Keratinocyte (primary cell): ENCODE measurements around the gene DLG4. TPM values are rescaled to one million over a fixed set of nuclear protein-coding genes. Genes with fewer than 3 reads are reported as not detected.

Experiments
- DNase-seq: peaks from one replicate; pipeline ENCODE4 v3.0.0-alpha.2; 2011; ENCODE audit warnings: low read depth, missing footprints, low spot score
- FAIRE-seq: peaks from 2 replicates; lab custom pipeline; 2011; peaks lifted over from hg19 to GRCh38; lab: Jason Lieb, UNC
- H2AFZ ChIP-seq: 2 replicates; pipeline ENCODE4 v1.6.0; 2012; ENCODE audit warnings: low read length, control low read depth, inconsistent platforms; ENCODE audit not compliant: control insufficient read depth
- H3K27ac ChIP-seq: 2 replicates; pipeline ENCODE4 v1.5.1; 2011; ENCODE audit warnings: low read length; ENCODE audit not compliant: control insufficient read depth, insufficient read depth
- H3K27me3 ChIP-seq: 3 replicates; pipeline ENCODE4 v1.6.0; 2011; ENCODE audit warnings: low read length; ENCODE audit not compliant: control insufficient read depth, insufficient read depth; ENCODE audit errors: extremely low read depth
- H3K36me3 ChIP-seq, 2 experiments: 2 replicates in 1 of 2; 3 replicates in 1 of 2; pipeline ENCODE4 v1.5.1; 2011; ENCODE audit warnings: low read length in 2 of 2, mild to moderate bottlenecking in 1 of 2; ENCODE audit not compliant: control insufficient read depth in 2 of 2, insufficient read depth in 2 of 2; ENCODE audit errors: extremely low read depth in 1 of 2
- H3K4me1 ChIP-seq: 3 replicates; pipeline ENCODE4 v1.5.1; 2011; ENCODE audit warnings: low read length; ENCODE audit not compliant: control insufficient read depth, insufficient read depth; ENCODE audit errors: extremely low read depth
- H3K4me2 ChIP-seq: 3 replicates; pipeline ENCODE4 v1.6.0; 2011; ENCODE audit warnings: low read depth, low read length; ENCODE audit not compliant: control insufficient read depth, insufficient read depth; ENCODE audit errors: extremely low read depth
- H3K4me3 ChIP-seq, 3 experiments: fragments of 200-600 bp in 1 of 3; sonication (generic) in 1 of 3; 2 replicates in 2 of 3; 3 replicates in 1 of 3; pipeline ENCODE4 v1.5.1; 2011 to 2016; ENCODE audit warnings: low read length in 3 of 3, mild to moderate bottlenecking in 3 of 3, control low read depth in 2 of 3, inconsistent platforms in 1 of 3, low read depth in 1 of 3, mixed read lengths in 1 of 3, mixed run types in 1 of 3, moderate library complexity in 1 of 3; ENCODE audit not compliant: control insufficient read depth in 2 of 3, insufficient read depth in 2 of 3; ENCODE audit errors: extremely low read depth in 1 of 3
- H3K79me2 ChIP-seq: 2 replicates; pipeline ENCODE4 v1.6.0; 2012; ENCODE audit warnings: low read length; ENCODE audit not compliant: control insufficient read depth, insufficient read depth
- H3K9ac ChIP-seq: 3 replicates; pipeline ENCODE4 v1.6.0; 2011; ENCODE audit warnings: low read length; ENCODE audit not compliant: control insufficient read depth, insufficient read depth; ENCODE audit errors: extremely low read depth
- H3K9me1 ChIP-seq: 3 replicates; pipeline ENCODE4 v1.6.0; 2011; ENCODE audit warnings: low read length; ENCODE audit not compliant: control insufficient read depth, insufficient read depth; ENCODE audit errors: extremely low read depth
- H3K9me3 ChIP-seq: 2 replicates; pipeline ENCODE4 v1.5.1; 2012; ENCODE audit warnings: low read depth, low read length; ENCODE audit not compliant: control insufficient read depth
- H4K20me1 ChIP-seq: 3 replicates; pipeline ENCODE4 v1.6.0; 2011; ENCODE audit warnings: low read length; ENCODE audit not compliant: control insufficient read depth, insufficient read depth; ENCODE audit errors: extremely low read depth
- CTCF ChIP-seq, 3 experiments: IDR thresholded peaks in 1 of 3; conservative IDR thresholded peaks in 1 of 3; optimal IDR thresholded peaks in 1 of 3; 2 replicates in 2 of 3; 3 replicates in 1 of 3; pipeline versions ENCODE3 to v1.5.1; 2011; ENCODE audit warnings: low read length in 3 of 3, mild to moderate bottlenecking in 3 of 3, moderate library complexity in 2 of 3, control low read depth in 1 of 3, inconsistent platforms in 1 of 3; ENCODE audit not compliant: insufficient read depth in 2 of 3; ENCODE audit errors: extremely low read depth in 1 of 3
- EZH2 ChIP-seq: IDR thresholded peaks from one replicate; pipeline ENCODE4 v1.6.1; 2012; ENCODE audit warnings: inconsistent platforms, mild to moderate bottlenecking, low read length, moderate library complexity
- dilution Hi-C: fragments of 300-500 bp; cut with MboI; formaldehyde crosslinking; loops from one replicate; pipeline ENCODE4 v1.7.0; 2020; ENCODE audit warnings: low sequenced_read_pairs; ENCODE audit not compliant: extremely low pct_ligation_motif_present
- polyA plus RNA-seq, 5 experiments: library from polyadenylated mRNA; depleted of rRNA in 3 of 5; stranded (reverse) in 3 of 5; stranded (forward) in 1 of 5; unstranded in 1 of 5; fragments of >200 nt; gene quantifications; 1 replicate in 1 of 5; 2 replicates in 3 of 5; 3 replicates in 1 of 5; pipeline versions ENCODE4 v1.2.1 to v1.2.3, GENCODE V29; 2011 to 2012; ENCODE audit warnings: missing spikeins in 2 of 5, low read depth in 1 of 5, low replicate concordance in 1 of 5

The DLG4 gene
- polyA plus RNA-seq, 1 donor (not counting 4 experiments of a cell fraction or from before 2014, with no cell fraction given): 4.5 TPM

DNA sequence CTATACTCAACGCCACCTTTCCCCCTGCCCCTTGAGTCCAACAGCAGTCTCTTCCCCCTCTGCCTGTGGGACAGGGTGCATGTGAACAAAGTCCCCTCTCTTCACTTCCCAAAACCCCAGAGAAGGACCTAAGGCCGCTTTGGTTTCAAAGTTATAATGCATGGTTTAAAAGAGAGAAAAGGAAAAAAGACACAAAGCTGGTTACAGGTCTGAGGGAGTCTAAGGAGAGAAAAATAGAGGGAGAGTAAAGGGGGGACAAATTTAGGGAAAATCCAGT is 23.8 kb upstream of the DLG4 start:
- no peaks in the 10 kb centered on the region for H3K27me3 ChIP-seq
- peak overlapping the region; percentile 95 for H3K4me2 ChIP-seq
- dilution Hi-C loops: no loop called here
- H3K4me1 ChIP-seq: peaks cover 20% of the 10 kb centered on the region
- FAIRE-seq (no peak), DNase-seq (no peak)
- H3K27ac ChIP-seq: peak overlapping the region; percentile 99
- no peak overlapping the region for H2AFZ ChIP-seq
- H3K4me3 ChIP-seq: peak overlapping the region; percentile 68 to 90 (median 69)
- H3K36me3 ChIP-seq: peaks cover 19 to 25% of the 10 kb centered on the region in 2 experiments
- peaks cover 39% of the 10 kb centered on the region for H3K79me2 ChIP-seq
- TF ChIP-seq EZH2 (no peak), CTCF (optimal IDR thresholded peaks at IDR 0.05 in 1 of 3, IDR thresholded peaks at IDR 0.05 in 1 of 3, conservative IDR thresholded peaks at IDR 0.05 in 1 of 3; ENCODE audit: extremely low read depth in 1 of 3, insufficient read depth in 2 of 3, low read length in 3 of 3) (no peak)
- H3K9me1 ChIP-seq: no peaks in the 10 kb centered on the region
- H3K9me3 ChIP-seq: no peaks in the 10 kb centered on the region
- no peaks in the 10 kb centered on the region for H4K20me1 ChIP-seq
- H3K9ac ChIP-seq: peak overlapping the region; percentile 96

DNA sequence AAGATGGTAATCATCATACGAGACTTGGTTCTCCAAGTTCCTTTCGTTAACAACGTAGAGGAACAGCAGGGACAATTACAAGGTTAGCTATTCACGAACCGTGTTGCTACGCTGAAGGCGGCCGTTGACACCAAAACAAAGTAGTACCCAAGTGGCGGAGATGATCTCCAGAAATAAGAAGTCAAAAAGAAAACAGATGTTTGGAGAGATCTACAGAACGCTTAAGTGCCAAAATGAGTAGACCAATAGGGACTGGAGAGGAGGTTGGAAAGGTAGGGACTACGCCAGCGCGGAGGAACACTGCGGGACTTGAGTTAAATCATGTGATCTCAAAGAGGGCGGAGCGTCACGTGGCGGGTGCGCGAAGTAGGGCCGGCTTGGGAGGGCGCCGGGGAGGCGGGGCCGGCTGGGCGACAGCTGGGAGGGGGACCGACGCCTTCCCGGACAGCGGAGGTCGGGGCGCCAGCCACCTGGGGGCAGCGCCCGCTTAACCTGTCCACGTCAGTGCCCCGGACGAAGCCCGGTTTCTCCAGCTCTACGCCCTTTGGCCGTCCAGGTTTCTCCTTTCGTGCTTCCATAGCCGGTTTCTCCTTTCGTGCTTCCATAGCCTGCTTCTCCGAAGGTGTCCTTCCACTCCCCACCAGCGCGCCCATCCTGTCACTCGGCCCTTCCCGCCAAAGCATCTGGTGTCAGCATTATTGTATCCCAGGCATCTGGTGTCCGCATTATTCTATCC is 23.2 kb upstream of the DLG4 start:
- DNase-seq (no peak), FAIRE-seq (peak; percentile 80)
- peaks cover 20% of the 10 kb centered on the region for H3K4me1 ChIP-seq
- peak overlapping the region; percentile 95 for H3K4me2 ChIP-seq
- H3K27ac ChIP-seq: peak overlapping the region; percentile 99
- H3K9ac ChIP-seq: peak overlapping the region; percentile 96
- H3K9me1 ChIP-seq: no peaks in the 10 kb centered on the region
- no peaks in the 10 kb centered on the region for H4K20me1 ChIP-seq
- dilution Hi-C loops: no loop called here
- H3K36me3 ChIP-seq: peaks cover 19 to 25% of the 10 kb centered on the region in 2 experiments
- H2AFZ ChIP-seq: peak overlapping the region; percentile 72
- H3K4me3 ChIP-seq: peak overlapping the region; percentile 68 to 90 (median 69)
- no peak for TF ChIP-seq EZH2
- peak in 1 of 3 experiments; percentile 0 for TF ChIP-seq CTCF (optimal IDR thresholded peaks at IDR 0.05 in 1 of 3, IDR thresholded peaks at IDR 0.05 in 1 of 3, conservative IDR thresholded peaks at IDR 0.05 in 1 of 3; ENCODE audit: extremely low read depth in 1 of 3, insufficient read depth in 2 of 3, low read length in 3 of 3)
- peaks cover 34% of the 10 kb centered on the region for H3K79me2 ChIP-seq
- no peaks in the 10 kb centered on the region for H3K27me3 ChIP-seq
- no peaks in the 10 kb centered on the region for H3K9me3 ChIP-seq
